Body of pancreas (tissue), 4 donors: ENCODE measurements around the gene ELAVL4.

Experiments used
- CTCF ChIP-seq, 7 experiments: fragments of 450-650 bp in 4 of 7; fragments of 200-600 bp in 3 of 7; sonication (generic) in 3 of 7; IDR thresholded peaks; one replicate each; pipeline ENCODE4 v1.5.1; 2016 to 2019; ENCODE audit warnings: antibody characterized with exemption in 7 of 7
- POLR2A ChIP-seq, 3 donors: fragments of 450-650 bp; IDR thresholded peaks; one replicate each; pipeline ENCODE4 v1.6.1; 2016; ENCODE audit warnings: antibody characterized with exemption in 3 of 3, mild to moderate bottlenecking in 2 of 3

- no peak for TF ChIP-seq CTCF (IDR thresholded peaks at IDR 0.05)
- no peak for TF ChIP-seq POLR2A (IDR thresholded peaks at IDR 0.05)
Observed at GRCh38 chr1:50152236-50152635, 43.5 kb downstream of the ELAVL4 start.
